HG03457 (cell line): ENCODE results near the gene CCDC9.
"Not testable (repeated sequence)": the region's sequence is repeated elsewhere in the genome, so short reads cannot be mapped to it uniquely, and the experiment has no call there.

Experiments used
- ATAC-seq: cut with Tn5 transposase; IDR thresholded peaks from one replicate; pipeline ENCODE4 v1.9.1; 2021; ENCODE audit warnings: moderate number of reproducible peaks; ENCODE audit not compliant: unreplicated experiment

CCDC9 gene

DNA sequence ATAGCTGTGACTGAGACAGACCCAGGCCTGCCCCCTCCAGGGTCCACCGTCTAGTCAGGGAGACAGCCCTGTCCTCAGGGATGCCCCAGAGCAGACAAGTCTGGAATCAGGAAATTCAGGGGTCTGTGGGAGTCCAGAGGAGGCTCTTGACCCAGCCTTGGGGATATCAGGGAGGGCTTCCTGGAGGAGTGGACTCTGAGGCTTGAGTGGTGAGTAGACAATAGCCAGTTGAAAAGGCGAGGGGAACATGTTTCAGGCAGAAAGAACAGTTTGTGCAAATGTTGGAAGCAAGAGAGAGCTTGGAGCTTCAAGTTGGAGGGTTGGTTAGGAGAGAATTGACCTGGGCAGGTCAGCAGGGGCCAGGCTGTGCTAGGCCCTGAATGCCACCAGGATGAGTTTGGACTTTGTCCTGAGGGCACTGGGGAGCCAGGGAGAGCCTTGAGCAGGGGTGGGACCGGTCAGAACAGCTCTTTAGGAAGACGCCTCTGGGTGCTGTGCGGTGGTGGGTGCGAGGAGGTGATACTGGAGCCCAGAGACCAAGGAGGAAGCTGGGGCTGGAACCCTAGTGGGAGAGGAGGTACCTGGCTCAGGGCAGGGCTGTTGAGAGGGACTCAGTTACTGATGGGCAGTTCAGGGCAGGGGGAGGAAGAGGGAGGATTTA is 2.7 kb downstream of the CCDC9 start:
- ATAC-seq: no peak

DNA sequence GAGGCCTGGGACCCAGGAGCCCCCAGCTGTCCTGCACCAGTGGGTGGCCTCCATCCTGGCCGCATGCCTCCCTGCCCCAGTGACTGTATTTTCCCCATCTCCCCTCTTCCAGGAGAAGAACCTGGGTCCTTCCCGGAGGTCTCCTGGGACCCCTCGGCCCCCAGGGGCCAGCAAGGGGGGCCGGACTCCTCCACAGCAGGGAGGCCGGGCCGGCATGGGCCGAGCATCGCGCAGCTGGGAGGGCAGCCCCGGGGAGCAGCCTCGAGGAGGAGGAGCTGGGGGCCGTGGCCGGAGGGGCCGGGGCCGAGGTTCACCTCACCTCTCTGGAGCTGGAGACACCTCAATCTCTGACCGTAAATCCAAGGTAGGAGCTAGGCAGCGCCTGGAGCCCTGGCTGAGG is 4.2 kb downstream of the CCDC9 start:
- ATAC-seq: no peak

GRCh38 chr19:47261946-47262793 is 5.8 kb downstream of the CCDC9 start:
- not testable (repeated sequence) for ATAC-seq

DNA sequence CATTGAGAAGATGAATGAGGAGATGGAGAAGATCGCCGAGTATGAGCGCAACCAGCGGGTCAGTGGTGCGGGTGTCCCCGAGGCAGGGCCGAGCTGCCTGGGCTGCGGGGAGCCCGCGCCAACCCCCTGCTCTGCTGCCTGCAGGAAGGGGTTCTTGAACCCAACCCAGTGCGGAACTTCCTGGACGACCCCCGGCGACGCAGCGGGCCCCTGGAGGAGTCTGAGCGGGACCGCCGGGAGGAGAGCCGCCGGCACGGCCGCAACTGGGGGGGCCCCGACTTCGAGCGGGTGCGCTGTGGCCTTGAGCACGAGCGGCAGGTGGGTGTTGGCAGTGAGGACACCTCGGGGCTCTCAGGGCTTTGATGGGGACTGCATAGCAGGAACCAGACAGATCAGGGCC is 8.3 kb downstream of the CCDC9 start:
- ATAC-seq: no peak

DNA sequence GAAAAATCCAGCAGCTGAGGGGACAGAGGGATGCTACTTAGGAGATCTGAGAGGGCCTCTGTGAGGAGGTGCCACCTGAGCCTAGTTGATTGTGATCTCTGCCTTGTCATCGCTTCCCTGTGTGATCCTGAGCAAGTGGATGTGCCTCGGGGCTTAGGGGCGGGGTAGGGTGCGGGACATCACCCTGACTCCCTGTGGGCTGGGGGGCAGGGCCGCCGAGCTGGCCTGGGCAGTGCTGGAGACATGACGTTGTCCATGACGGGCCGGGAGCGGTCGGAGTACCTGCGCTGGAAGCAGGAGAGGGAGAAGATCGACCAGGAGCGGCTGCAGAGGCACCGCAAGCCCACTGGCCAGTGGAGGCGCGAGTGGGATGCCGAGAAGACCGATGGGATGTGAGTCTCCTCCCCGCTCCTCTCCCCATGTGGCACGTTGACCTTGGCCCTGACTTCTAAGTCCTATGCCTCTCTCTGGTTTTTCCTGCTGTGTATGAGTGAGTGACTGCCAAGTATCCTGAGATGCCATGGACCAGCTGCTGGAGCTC is 10.1 kb downstream of the CCDC9 start:
- no peak for ATAC-seq

DNA sequence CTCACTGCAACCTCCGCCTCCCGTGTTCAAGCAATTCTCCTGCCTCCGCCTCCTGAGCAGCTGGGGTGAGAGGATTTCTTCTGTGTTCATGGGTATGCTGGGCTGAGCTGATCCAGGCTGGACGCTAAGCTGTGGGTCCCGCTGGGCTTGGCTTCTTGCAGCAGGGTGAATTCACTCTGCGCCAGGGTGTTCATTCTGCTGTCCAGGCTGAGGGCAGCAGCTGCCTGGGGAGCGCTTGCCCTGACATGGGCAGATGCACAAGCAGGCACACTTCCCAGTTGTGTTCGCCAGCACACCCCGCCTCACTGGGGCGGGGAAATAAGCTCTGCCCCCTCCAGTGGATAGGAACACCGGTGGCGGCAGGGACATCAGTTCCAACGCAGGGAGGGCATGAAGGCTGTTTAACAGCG is 11.0 kb downstream of the CCDC9 start:
- ATAC-seq: no peak

GRCh38 chr19:47268028-47268427 is 11.7 kb downstream of the CCDC9 start:
- ATAC-seq: no peak

DNA sequence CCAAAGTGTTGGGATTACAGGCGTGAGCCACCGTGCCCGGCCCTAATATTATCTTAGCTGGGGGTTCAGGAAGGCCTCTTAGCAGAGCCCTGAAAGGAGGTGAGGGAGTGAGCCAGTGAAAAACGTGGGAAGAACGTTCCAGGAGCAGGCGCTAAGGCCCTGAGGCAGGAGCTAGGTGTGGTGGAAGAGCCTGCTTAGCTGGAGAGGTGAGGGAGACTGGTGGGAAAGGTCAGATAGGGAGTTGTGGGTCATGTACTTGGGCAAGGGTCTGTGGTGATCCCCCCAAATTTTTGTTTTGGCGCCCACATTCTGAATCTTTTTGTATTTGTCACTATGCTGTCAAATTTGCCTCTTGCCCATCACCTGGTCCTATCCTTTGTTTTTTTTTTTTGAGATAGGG is 13.3 kb downstream of the CCDC9 start:
- no peak for ATAC-seq

DNA sequence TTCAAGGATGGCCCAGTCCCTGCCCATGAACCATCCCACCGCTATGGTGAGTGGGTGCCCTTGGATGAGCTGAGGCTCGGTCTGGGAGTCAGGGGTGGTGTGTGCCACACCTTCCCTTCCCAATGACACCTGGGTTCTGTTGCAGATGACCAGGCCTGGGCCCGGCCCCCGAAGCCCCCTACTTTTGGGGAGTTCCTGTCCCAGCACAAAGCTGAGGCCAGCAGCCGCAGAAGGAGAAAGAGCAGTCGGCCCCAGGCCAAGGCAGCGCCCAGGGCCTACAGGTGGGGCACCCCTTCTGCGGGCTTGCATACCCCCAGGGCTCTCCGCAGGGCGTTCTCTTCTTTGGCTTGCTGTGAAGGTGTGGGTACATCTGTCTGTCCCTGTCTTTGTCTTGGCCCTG is 14.1 kb downstream of the CCDC9 start:
- ATAC-seq: no peak

DNA sequence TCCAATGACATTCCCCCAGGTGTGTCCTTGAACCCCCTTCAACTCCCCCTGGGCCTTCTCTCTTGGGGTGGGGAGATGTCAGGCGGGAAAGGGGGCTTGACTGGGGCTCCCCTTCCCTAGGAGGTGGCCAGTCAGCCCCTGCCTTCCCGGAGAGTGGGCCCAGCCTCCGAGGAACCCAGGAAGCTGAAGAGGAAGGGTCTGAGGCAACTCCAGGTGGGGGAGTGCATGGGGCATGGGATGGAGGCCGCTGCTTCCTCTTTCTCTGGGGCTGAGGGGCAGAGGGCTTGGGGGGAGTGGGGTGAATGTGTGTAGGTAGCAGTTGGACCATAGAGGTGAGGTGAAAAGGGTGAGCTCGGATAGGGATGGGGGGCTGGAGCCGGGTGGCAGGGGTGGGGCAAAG is 15.6 kb downstream of the CCDC9 start:
- no peak for ATAC-seq

DNA sequence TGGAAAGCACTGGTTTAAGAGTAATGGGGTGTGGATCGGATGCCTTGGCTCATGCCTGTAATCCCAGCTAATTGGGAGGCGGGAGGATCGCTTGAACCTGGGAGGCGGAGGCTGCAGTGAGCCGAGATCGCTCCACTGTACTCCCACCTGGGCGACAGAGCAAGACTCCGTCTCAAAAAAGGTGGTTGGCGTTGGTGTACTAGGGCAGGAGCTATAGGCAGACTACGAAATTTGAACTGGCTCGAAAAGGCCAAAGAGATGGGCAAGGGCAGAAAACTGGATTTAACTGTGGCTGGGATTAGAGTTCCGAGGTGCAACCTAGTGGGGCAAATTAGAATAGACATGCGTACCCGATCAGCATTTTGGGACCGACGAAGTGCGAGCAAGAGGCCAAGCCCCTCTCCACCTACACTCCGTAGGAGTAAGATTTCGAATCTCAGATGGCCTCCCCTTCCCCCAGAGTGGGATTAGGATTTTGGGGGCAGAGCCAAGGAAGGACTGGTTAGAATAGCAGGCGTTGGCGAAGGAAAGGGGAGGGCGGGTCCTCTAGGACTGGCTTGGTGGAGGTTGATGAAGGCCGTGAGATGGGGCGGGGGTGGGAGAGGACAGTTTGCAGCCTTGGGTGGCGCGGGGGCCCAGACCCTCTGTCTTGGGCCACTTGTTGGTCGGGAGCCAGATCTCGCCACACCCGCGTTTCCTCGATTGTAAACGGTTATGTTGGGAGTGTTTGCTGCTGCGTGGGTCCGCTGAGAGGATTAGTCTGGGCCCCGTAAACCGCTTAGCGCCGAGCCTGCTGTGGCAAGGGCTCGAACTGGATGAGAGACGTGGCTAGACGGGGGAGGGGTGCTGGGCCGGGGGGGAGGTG is 16.4 kb downstream of the CCDC9 start:
- ATAC-seq: no peak

DNA sequence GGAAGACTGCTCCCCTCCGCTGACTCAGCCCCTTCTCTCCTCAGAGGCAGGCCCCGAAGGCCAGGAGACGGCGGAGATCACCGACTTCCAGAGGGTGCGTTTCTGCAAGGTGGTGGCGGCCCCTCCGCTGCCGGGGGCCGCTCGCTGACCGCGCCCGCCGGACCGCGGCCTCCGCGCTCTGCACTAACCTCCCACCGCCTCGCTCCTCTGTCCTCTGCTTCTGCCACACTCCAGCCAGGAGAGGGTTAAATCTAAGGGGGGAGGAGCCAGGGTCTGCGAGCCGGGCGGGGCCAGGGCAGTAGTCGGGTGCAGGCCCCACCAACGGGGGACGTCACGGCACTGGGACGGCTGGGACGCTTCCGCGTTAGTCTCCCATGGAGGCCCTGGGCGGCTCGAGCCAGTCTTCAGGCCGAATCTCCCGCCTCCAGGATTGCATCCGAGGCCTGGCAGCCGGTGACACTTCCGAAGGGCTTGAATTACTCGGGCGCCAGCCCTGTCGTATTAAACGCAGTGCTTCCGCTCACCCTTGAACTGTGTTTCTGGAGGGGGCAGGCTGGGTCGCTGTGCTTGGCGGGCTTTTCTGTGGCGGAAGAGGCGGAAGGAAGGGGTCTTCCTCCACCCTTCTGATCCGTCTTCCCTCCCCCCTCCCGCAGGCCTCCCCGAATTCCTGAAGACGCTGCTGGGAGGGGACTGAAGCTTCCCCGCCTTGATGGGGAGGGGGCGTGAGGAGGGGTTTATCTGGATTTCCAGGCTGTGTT is 17.2 kb downstream of the CCDC9 start:
- peak; percentile 37 for ATAC-seq

- no peak for ATAC-seq
Measured at GRCh38 chr19:47274071-47274890, 18.0 kb downstream of the CCDC9 start, which contains the start of gene INAFM1. Gene INAFM1, plus strand, starts transcription at chr19:47274885. Its CDS starts 35 bp downstream, at chr19:47274920.

DNA sequence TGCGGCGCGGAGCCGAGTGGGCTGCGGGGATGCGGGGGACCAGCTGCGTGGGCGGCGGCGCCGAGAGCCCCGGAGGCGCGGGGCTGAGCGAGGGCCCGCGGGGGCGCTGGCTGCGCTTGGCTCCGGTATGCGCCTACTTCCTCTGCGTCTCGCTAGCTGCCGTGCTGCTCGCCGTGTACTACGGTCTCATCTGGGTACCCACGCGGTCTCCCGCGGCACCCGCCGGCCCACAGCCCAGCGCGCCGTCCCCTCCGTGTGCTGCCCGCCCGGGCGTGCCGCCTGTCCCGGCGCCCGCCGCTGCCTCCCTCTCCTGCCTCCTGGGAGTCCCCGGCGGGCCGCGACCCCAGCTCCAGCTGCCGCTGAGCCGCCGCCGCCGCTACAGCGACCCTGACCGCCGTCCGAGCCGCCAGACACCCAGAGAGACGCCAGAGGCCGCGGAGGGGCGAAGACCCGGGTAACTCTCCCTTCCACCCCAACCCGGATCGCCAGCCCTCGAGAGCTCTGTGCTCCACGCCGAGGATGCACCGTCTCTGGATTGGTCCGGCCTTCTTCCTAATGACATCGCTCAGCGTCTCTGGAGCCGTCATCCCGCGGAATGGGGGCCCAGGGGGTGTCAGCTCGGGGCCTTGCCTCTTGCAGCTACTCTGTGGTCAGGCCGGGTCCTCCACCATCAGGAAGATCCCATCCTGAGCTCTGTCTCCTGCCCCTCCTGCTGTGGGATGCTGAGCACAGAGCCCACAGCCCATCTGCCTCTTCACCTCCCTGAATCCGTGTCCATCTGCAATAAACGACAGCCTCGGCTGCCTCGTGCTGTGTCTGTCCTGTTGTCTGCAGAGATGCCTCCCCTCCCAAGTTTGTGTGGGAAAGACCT is 18.8 kb downstream of the CCDC9 start:
- ATAC-seq: no peak

DNA sequence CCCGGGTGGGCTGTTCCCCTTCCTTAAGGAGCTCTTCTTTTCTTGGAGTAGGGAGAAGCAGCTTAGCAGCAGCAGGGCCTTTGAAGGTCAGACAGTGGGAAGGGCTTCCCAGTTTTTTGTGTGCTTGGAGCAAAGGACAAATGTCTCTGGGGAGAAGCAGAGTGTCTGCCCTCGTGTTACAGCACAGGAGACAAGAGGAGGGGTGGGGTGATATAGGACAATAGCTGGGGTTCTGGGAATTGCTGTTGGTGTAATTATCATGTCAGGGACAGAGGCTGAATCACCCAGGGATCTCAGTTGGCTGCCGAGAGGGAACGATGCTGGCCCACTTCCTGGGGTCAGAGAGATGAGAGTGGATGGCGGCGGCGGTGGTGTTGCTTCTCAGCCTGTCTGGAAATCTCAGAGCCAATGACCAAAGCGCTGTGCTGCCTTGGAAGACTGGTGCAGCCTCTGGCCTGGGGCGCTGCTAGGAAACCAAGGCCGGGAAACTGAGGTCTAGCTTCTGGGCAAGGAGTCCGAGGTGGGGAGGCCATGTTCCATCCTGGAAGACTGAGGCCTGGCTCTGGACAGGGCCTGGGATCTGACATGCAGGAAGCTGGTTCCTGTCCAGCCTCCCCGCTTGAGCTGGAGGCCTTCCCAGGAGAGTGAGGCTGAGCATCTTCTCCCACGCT is 19.6 kb downstream of the CCDC9 start:
- no peak for ATAC-seq

- ATAC-seq: not testable (repeated sequence)
Measured at GRCh38 chr19:47276513-47276912, 20.2 kb downstream of the CCDC9 start.

DNA sequence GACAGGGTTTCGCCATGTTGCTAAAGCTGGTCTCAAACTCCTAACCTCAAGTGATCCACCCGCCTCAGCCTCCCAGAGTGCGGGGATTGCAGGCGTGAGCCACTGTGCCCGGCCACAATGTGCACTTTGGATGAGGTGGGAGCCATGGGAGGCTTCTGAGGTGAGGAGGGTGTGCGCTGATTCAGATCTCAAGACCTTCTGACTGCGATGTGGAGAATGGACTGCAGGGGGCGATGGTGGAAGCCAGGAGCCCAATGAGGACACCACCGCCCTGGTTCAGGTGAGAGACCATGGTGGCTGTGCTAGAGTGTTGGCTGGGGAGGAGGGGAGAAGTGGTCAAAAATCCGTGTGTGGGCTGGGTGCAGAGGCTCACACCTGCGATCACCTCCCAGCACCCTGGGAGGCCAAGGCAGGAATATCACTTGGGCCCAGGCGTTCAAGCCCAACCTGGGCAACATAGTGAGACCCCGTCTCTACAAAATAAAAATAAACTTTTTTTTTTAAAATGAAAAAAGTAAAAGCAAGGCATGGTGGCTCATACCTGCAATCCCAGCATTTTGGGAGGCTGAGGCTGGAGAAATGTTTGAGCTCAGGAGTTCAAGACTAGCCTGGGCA is 24.0 kb downstream of the CCDC9 start:
- ATAC-seq: no peak
